ENCODE measurements around the gene DPPA5.
"Not testable (repeated sequence)": the region's sequence is repeated elsewhere in the genome, so short reads cannot be mapped to it uniquely, and the experiment has no call there.

Gene DPPA5

GRCh38 chr6:73303773-73304172 lies 50.3 kb downstream of the DPPA5 start:
- in situ Hi-C loops (cut with MboI; ENCODE audit: low sequenced_read_pairs) = not testable (repeated sequence)

Measured in HL-60/S4 treated with retinoic acid at 250 ng/mL for 4 days and 3 days (cell line).